Activated naive CD4-positive, alpha-beta T cell treated with anti-CD3 and anti-CD28 coated beads, Interleukin-2, amount 50 U/mL, for 16 hours (primary cell): ENCODE measurements around the gene ACRV1.
"Not testable (repeated sequence)": the region's sequence is repeated elsewhere in the genome, so short reads cannot be mapped to it uniquely, and the experiment has no call there.

Experiments
- DNase-seq: peaks from one replicate; pipeline ENCODE4 v3.0.0-alpha.2; 2020

The ACRV1 gene, protein sequence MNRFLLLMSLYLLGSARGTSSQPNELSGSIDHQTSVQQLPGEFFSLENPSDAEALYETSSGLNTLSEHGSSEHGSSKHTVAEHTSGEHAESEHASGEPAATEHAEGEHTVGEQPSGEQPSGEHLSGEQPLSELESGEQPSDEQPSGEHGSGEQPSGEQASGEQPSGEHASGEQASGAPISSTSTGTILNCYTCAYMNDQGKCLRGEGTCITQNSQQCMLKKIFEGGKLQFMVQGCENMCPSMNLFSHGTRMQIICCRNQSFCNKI

DNA sequence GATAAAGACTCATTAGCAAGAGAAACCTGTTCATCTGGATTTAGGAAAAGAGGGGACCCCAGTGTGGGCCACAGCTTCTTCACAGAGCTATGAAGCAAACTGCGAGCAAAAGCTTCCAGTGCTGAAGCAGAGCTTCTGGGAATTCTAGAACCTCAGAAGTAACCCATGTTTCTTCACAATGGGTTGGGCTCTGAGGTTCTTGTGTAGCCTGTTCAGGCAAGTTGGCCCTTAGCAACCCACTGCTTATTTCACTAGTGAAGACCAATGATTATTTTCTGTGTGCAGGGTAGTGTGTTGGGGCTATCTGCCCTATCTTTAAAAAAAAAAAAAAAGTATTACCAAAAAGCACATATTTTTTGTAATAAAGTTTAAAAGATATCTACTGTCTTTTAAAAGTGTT is at the start of gene ACRV1:
Gene ACRV1, minus strand, starts transcription at position 101 of the 400 bp plus-strand sequence. Its CDS starts 67 bp downstream, at position 34.
- no peak for DNase-seq

DNA sequence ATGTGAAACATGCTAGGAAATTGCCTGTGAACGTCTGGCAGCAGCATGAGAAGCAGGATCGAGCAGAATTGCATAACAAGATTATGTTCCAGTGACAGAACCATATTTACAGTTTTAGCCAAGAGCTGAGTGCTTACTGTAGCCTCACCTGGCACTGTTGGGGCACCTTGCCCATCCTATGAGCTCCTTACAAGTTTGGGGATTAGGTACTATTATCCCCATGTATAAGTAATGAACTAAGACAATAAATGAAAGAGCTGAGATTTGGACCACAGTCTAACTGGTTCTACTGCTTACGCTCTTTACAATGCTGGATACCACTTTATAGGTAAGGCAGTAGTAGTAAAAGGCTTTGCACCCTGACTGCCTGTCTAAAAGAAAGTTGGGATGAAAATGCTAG is 48.3 kb upstream of the ACRV1 start:
- DNase-seq = no peak

DNA sequence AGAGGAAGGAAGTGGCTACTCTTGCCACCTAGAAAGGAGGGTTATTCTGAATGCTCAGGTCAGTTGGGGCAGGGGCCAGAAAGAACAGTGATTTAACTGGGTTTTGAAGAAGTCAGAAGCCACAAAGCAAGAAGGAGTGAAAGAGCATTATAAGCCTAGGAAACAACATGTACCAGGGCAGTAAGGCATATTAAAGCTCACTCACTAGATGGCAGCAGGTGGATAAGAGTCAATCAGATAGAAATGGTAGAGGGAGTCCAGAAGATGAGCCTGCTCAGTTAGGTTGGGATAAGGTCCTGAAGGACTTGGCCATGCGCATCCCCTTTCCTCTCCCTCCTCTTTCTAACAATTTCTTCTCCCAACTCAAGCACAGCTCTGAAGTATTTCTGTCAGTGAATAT is 43.5 kb upstream of the ACRV1 start:
- no peak for DNase-seq

DNA sequence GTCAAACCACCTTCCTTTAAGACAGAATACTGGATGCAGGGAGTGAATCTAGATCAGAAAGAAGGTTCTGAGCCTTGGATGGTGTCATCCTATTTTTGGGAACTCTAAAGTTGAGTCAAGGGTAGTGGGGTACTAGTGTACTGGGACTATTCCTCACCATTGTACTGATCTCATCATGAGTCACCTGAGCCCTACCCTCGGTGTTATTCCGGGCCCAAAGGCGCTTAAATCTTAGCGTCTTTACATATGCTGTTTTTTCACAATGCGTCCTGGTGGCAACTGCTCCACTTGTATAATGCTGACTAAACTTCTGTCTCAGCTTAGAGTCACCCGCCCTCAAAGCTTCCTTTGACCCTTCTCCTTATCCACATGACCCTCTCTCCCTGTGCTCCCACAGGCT is 40.1 kb upstream of the ACRV1 start:
- DNase-seq = no peak

DNA sequence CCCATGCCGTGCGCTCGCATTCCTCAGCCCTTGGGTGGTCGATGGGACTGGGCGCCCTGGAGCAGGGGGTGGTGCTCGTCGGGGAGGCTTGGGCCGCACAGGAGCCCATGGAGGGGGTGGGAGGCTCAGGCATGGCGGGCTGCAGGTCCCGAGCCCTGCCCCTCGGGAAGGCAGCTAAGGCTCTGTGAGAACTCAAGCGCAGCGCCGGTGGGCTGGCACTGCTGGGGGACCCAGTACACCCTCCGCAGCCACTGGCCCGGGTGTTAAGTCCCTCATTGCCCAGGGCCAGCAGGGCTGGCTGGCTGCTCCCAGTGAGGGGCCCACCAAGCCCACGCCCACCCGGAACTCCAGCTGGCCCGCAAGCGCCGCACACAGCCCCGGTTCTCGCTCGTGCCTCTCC is 24.0 kb upstream of the ACRV1 start:
- not testable (repeated sequence) for DNase-seq

DNA sequence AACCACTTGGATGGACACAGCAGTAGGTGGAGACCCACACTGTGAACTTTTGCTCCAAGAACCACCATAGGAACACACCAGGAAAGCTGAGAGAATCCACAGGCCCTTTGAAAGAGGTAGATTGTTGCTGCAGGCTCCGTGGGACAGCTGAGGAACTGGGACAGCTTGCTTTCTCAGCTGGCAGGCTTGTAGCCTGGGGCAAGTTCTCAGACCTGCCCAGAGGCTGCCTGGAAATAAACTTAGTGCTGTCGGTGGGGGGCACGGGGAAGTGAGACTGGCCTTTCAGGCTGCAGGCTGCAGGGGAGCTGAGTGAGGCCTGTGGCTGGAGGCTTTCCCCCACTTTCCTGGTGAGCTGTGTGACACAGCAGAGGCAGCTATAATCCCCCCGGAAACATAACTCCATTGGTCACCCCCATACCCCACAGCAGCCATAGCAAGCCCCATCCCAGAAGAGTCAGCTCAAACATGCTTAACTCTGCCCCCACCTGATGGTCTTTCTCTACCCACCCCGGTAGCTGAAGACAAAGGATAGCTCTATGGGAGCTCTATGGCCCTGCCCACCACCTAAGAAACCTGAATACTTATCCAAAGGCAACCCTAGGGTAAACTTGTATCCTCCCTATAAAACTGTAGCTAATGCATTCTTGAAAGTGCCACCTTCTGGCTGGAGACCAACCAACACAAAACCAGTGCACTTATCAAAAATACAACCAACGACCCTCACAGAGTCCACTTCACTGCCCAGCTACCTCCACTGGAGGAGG is 21.4 kb upstream of the ACRV1 start:
- no peak for DNase-seq

DNA sequence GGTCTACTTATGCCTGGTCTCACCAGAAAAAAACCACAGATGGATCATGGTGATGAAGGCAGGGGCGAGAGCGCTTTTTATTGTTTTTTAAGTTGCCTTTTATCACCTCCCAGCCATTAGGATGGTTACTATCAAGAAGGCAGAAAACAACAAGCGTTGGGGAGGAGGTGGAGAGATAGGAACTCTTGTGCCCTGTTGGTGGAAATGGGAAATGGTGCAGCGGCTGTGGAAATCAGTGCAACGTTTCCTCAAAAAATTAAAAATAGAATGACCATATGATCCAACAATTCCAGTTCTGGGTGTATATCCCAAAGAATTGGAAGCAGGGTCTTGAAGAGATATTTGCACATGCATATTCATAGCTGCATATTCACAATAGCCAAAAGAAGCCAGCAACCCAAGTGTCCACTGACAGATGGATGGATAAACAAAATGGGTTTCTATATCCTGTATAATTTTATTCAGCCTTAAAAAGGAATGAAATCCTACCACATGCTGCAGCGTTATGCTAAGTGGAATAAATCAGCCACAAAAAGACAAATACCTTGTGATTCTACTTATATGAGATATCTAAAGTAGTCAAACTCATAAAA is 20.5 kb upstream of the ACRV1 start:
- no peak for DNase-seq

DNA sequence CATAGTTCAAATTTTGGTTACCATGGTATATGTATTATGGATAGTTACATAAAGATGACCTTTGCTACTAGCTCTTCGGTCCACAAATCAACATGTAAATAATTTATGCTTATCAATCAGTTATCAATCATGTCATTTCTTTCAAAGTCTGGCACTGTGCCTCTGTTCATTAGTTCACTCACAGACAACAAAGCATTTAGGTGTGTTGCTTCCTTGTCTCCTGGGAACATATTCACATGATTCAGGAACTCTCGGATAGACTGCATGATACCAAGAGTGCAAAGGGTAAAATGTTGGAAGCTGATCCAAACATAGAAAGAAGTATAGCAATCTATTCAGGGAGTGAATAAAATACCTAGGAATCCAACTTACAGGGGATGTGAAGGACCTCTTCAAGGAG is 14.3 kb upstream of the ACRV1 start:
- no peak for DNase-seq

DNA sequence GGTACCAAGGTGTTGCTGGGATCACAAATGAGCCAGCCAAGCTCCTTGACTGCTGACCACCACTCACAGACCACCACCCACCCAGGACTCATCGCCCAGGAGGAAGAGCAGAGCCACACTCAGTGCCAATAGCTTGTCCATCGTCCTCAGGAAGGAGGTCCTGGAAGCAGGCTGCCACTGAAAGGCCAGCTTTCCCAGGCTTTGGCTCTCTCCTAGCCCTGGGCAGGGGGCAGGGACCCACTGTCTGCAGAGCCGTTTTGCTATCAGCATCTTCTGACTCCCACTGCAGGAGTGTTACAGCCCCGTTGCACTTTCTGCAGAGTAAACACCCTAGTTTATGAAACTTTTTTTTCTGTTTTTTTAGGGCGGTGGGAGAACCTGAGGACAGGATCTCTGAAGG is 12.2 kb upstream of the ACRV1 start:
- DNase-seq = no peak

DNA sequence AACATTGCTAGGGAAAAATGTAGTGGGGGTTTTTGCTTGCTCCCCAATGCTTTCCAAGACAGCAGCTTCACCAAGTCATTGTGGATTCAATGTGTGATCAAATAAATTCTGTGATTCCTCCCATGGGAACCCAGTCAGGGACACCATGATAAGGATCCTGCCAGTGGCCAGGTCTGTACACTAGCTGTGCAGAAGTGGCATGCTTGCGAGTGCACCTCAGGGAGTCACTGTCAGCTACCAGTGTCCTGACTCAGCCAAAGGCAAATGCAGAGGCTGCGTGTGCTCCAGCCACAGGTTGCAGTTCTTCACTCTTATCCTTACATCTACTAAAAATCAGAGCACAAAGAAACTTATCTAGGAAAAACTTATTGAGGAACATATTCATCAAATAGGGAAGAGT is 9.4 kb upstream of the ACRV1 start:
- DNase-seq = no peak

DNA sequence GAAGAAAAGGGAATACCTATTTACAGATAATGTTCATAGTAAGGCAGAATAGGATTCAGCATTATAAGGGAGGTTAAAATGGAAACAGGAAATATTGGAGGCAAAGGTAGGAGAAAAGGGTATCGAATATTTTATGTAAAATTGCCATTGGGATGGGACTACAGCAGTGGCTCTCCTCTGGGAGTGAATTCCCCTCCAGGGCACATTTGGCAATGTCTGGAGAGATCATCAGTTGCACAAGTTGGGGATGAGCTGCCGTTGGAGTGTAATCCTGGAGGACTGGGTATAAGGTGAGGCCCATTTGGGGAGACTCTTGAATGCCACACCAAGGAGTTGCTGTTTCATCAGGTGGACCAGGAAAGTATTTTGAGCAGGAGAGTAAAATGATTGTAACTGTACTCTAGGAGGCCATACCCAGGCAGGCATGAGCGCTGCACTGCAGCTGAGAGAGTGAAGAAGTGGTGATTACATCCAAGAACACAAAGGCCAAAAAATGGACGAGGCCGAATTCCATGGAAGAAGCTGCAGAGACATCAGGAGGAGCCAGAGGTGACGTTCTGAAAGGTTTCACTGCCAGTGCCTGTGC is 8.7 kb upstream of the ACRV1 start:
- DNase-seq = no peak

DNA sequence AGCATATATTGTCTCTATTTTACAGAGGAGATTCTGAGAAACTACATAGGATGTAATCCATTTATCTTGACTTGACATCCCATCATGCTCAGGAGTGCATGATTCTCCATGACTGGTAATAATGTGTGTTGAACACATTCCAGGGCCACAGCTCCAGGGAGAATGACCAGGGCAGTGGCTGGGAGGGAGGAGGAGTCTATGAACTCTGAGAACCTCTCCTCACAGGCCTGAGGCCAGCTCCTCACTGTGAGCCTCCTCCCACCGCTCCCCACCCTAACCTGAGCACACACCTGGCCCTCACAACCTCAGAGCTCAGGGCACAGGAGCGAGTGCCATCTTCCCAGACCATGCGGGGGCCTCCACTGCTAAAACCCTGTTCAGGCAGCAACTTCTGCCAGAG is 8.0 kb upstream of the ACRV1 start:
- DNase-seq = no peak

DNA sequence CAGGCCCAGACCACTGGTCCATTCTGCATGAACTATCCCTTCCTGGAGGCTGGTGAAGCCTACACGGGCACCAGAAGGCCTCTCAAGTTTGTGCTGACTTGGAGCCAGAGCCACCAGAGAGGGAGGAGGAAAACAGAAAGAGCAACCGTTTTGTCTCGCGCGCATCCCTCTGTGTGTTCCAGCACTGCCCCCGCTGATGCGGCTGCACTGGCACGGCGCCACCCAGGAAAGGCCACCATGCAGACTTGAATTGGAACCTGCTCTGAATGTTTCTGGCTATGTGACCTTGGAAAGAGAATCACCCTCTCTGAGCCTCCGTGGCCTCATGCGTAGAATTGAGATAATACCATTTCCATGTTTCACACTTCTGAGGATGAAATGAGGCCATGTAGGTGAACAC is 7.4 kb upstream of the ACRV1 start:
- no peak for DNase-seq

DNA sequence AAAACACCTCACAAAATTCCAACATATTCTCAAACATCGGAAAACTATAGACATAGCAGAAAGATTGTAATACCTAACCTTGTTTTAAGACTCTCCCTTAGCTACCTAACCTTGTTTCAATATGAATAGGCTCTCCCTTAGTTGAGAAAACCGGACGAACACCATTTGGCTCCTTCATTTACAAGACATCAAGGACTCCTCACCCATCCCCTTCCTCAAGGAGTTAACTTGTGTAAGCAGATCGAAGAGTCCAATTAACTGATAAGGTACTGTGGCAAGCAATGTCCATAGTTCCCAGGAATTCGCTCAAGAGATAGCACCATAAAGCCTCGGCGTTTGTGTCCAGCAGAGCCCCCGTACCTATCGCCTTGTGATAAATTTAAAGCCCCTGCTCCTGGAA is 4.6 kb upstream of the ACRV1 start:
- DNase-seq = no peak

DNA sequence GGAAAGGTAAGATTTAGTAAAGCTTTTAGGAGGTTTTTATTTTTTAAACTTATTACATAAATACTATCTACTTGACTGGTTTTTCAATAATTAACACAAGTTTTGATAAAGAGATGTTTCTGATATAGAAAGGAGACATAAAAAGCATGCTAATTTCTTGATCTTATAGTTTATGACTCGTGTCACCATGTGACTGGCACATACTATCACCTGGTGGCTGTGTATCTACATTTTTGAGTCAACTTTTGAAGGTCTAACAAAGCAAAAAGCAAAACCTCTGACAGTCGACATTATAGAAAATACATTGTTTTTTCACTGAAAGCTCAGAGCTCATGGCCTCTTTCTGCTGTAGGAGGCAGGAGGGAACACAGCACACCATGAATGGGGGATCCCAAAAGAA is 810 bp downstream of the ACRV1 start:
- no peak for DNase-seq

DNA sequence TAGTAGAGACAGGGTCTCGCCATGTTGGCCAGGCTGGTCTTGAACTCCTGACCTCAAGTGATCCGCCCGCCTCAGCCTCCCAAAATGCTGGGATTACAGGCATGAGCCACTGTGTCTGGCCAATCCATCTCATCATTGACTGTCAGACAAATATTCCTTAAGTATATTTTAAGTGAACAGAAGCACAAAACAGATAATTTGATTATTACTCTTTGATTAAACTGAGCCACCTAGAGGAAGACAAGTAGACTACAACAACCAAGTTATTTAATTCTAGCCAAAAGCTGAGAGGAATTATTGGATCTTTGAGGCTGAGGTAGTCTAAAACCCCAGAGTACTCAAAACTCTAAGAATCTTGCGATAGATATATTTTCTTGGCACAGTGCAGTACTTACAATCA is 1.2 kb downstream of the ACRV1 start:
- no peak for DNase-seq

DNA sequence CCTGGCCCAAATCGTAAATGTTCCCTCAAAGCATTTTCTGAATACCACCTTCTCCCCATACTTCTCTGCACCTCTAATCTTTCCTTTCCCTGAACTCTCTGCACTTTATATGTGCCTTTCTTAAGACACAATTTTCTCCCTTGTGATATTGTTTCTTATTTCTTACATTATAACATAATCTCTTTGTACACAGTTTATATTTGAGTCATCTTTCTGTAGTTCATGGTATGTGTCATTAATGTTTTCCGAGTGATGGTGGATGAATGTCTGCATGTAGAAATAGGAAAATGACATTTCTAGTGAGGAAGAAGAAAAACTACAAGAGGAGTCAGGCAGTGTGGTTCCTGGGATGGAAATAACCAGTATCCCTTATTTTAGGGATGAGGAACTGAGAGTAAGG is 5.5 kb downstream of the ACRV1 start:
- DNase-seq = no peak

DNA sequence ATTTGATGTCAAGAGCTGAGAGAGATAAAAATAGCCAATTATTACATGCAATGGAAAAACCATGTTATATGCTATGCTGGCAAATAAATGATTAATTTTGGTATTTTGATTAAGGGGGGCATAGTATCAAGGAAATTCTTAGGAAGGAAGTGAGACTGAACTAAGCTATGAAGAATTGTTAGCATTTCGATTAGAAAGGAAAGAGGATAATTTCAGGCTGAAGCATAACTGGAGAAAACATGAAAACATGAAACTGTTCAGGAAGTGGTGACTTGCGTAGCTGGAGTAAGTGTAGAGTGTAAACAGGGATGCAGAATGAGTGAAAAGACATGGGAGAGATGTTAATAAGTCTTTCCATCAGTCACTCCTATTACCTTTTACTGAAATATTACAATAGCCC is 6.4 kb downstream of the ACRV1 start:
- DNase-seq = no peak

DNA sequence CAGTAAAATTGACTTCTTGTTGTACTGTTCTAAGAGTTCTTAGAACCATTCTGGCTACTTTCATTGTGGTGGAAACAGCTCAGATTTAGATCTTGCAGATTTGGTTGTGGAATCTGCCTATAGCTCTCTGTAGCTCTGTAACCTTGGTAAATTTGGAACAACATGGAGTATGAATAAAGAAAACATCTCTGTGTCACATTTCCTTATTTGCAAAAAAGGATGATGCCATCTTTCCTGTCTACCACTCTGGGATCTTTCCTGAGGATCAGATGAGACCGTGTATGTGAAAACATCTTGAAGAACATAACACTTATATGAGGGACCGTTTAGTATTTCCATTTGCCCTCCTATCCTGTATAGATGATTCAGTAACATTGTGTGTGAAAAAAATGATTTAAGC is 9.1 kb downstream of the ACRV1 start:
- no peak for DNase-seq

DNA sequence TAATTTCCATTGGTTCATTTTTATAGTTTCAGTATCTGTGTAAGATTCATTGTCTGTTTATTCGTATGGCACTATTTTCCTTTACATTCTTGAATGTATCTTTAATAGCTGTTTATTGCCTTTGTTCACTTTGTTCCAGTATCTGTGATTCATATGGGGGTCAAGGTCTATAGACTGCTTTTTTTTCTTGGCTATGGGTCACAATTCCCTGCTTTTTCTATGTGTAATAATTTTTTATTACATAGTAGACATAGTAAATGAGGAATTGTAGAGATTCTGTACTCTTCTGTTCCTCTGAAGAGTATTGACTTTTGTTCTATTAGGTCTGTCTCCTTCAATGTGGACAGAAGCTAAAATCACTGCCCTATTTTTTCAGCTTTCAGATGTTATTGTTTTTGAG is 10.5 kb downstream of the ACRV1 start:
- DNase-seq = no peak

DNA sequence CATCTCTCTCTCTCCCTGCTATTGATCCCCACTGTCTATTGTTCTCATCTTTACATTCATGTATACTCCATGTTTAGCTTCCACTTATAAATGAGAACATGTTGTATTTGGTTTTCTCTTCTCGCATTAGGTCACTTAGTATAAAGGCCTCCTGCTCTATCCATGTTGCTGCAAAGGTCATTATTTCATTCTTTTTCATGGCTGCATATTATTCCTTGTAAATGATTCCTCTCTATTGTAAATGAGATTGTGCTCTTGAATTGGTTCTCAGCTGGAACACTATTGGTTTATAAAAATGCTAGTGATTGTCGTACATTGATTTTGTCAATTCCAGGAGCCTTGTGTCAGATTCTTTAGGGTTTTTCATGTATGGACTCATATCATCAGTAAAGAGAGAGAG is 13.5 kb downstream of the ACRV1 start:
- no peak for DNase-seq

DNA sequence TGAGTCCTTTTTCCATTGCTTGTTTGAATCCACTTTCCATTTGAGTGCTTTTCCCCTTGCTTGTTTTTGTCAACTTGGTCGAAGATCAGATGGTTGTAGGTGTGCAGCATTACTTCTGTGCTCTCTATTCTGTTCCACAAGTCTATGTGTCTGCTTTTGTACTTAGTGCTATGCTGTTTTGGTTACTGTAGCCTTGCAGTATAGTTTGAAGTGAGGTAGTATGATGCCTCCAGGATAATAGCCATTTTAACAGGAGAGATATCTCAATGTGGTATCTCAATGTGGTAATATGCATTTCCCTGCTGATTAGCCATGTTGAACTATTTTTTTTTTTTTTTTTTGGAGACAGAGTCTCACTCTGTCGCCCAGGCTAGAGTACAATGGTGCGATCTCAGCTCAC is 16.7 kb downstream of the ACRV1 start:
- DNase-seq = no peak

DNA sequence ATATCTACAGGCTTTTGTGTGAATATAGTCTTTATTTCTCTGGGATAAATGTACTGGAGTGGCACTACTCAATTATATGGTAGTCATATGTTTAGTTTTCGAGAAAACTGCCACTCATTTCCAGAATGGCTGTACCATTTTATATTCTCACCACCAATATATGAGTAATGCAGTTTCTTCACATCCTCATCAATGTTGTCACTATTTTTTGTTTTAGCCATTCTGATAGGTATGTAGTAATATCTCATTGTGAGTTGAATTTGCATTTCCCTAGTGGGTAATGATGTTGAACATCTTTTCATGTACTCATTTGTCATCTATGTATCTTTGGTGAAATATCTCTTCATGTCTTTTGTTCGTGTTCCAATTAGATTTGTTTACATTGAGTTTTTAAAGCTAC is 18.0 kb downstream of the ACRV1 start:
- DNase-seq = no peak
